ENCODE results near the gene SLC25A10.
A peak's percentile ranks its signal among the peaks of the same experiment; 100 is the strongest.
"Not testable (repeated sequence)": the region's sequence is repeated elsewhere in the genome, so short reads cannot be mapped to it uniquely, and the experiment has no call there.

SLC25A10 gene

GRCh38 chr17:81711814-81712467, at the start of gene SLC25A10:
Gene SLC25A10 (plus strand): TSS chr17:81712284. CDS start chr17:81712427, 143 bp downstream.
- no peak for FAIRE-seq

GRCh38 chr17:81664051-81664470, 48.0 kb upstream of the SLC25A10 start:
- FAIRE-seq = no peak

DNA sequence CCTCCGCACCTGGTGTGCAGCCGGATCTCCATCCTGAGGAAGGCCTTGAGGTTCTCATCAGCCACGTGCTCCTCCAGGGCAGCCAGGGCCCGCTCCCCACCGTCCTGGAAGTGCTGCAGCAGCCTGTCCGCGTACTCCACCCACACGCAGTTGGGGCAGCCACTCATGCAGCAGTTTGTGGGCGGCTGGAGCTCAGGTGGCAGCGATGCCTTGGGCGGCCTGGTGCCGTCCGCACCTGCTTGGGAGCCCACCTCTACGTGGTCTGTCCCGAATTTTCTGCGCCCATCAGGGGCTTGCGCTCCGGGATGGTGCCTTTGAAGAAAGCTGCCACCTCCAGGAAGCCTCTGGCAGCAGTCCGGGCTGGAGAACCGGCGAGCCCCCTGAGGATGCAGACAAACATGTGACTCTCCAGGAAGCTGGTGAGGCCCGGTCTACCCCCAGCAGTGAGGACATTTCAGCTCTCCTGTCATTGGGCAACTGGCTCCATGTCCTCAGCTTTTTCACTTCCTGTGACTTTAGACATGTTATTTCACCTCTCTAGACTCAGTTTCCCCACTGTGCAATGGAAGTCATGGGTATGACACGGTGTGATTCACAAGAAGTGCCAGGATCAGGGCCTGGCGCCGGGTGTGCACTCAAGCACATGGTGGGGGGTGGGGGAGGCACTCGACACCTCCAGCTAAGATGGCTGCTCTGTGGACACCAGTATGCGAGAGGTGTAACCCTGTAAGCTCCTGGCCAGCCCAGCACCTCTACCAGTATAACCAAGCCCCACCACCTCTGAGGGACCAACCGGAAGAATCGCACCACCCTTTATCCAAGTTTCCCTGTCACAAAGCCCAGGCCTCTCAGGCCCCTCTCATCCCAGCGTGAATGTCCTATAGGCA, 46.6 kb upstream of the SLC25A10 start:
- FAIRE-seq = no peak

DNA sequence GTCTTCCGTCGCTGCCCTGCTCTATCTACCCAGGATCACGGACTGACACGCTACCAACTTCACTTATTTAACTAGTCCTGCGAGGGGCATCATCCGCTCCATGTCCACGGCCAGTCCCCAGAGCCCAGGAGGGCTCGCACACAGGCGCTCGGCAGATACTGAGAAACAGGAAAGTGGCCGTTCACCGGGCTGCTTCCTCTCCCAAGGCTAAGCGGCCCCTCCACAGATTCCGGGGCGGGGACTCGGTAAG, 46.1 kb upstream of the SLC25A10 start:
- FAIRE-seq = no peak

- FAIRE-seq = no peak
Observed at GRCh38 chr17:81666342-81667191, 45.5 kb upstream of the SLC25A10 start, which contains the start of the genes CCDC137 and OXLD1. Gene CCDC137 (plus strand): TSS chr17:81666737. CDS start chr17:81666767, 30 bp downstream. Gene OXLD1 (minus strand): TSS chr17:81666605. CDS start chr17:81666577, 28 bp downstream.

DNA sequence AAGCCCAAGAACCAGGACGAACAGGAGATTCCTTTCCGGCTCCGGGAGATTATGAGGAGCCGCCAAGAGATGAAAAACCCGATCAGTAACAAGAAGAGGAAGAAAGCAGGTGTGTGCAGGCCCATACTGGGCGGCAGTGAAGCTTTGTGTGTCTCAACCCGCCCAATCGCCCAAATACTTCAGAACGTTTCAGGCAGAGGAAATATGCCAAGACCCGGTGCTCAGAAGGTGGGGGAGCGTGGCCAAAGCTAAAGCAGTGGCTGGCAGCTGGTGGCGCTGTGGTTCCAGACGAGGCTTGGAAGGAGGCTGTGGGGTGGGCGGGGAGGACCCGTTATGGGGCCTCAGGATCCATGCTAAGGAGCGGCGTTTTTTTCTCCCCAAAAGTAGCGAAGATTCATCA, 44.3 kb upstream of the SLC25A10 start:
- no peak for FAIRE-seq

- FAIRE-seq = no peak
Observed at GRCh38 chr17:81672504-81672903, 39.6 kb upstream of the SLC25A10 start.

DNA sequence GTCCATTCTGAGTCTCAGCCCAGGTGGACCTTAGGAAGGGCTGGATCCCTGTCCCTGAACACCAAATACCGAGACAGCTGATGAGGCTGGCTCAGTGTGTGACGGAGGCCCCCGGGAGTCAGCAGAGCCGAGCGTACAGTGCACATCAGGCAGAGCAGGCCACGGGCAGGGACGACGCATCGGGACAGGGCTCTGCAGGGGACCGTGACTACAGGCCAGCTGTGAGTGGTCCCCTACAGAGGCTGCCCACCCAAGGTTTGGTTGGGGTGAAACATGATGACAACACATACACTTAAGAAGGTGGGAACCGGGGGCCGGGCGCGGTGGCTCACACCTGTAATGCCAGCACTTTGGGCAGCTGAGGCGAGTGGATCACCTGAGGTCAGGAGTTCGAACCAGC, 39.1 kb upstream of the SLC25A10 start:
- no peak for FAIRE-seq

DNA sequence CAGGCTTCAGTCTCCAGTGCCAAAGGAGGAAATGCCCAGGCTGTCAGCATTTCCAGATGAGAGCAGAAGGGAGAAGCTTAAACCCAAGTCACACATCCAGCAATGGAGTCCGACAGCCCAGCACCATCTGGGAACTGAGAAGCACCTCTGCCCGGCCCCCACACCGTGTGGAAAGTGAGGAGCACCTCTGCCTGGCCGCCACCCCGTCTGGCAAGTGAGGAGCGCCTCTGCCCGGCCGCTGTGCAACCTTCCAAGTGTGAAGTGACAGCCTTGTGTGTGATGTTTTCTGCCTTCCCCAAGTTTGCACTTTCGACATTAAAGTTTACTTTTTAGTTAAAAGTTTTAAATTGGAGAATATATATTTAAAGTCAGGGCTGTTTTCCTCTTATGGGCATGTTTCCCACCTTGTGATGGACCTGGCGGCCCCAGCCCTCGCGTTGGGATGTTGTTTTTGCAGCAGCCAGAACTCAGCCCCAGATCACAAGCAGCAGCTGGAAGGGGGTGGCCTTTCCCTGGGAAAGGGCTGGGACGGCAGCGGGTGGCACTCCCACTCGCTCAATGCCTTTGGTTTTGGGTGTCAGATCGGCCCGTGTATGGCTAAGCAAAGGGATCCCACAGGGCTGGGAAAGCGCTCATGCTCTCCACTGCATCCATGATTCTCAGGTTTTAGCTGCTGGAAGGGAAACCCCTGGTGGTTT, 38.4 kb upstream of the SLC25A10 start:
- no peak for FAIRE-seq

- FAIRE-seq = not testable (repeated sequence)
Observed at GRCh38 chr17:81675515-81676221, 36.4 kb upstream of the SLC25A10 start.

DNA sequence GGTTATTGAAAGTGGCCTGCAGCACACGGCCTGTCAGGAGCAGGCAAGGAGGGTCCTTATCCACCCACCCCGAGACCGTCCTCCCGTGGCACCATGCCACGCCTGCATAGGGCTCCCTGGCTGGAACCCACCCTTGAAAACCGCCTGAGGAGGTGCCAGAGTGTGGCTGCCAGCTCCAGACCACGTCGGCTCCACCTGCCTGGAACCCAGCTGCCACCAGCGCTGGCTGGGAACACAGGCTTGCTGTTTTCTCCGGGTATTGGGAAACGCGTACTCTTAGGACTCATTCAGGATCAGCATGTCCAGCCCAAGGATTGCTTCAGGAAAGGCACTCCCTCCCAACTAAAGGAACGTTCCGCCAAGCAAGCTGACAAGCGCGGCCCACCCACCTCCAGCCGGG, 35.2 kb upstream of the SLC25A10 start:
- FAIRE-seq = no peak

GRCh38 chr17:81680150-81680549, 31.9 kb upstream of the SLC25A10 start:
- no peak for FAIRE-seq

- no peak for FAIRE-seq
Observed at GRCh38 chr17:81681672-81682071, 30.4 kb upstream of the SLC25A10 start.

DNA sequence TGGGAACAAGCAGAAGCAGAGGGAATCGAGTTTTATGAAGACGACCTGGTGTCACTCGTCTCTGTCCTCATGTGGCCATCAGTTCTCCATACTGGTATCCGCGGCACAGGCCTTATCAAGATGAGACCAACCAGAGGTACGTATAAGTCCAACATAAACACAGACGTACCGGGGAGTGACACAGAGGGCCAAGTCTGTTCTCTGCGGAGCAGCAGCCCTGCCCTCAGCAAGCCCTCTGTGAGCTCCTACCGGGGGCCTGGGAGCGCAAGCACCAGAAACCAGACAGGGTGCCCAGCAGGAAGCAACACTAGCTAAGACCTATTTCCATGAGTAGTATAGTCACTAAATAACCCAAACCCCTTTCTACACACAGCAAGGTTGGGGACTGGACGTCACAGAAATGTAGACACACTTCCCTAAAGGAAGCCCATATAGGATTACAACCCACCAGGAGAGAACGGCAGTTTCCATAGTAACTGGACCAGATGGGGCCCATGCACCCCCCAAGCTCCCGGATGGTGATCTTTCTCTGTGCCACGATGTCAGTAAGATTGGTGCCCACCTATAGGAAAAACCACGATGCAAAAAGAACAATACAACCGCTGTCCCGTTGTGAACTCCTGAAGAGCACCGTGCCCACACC, 29.4 kb upstream of the SLC25A10 start:
- no peak for FAIRE-seq

- no peak for FAIRE-seq
Observed at GRCh38 chr17:81683208-81683583, 28.9 kb upstream of the SLC25A10 start.

- peak; percentile 98 for FAIRE-seq
Observed at GRCh38 chr17:81683584-81684441, 28.3 kb upstream of the SLC25A10 start, which contains the start of the genes ARL16 and HGS. Gene ARL16 (minus strand): TSS chr17:81683797. CDS start chr17:81683753, 44 bp downstream. Gene HGS (plus strand): TSS chr17:81684011. CDS start chr17:81684067, 56 bp downstream.

GRCh38 chr17:81684442-81684911, 27.6 kb upstream of the SLC25A10 start:
- FAIRE-seq = no peak

DNA sequence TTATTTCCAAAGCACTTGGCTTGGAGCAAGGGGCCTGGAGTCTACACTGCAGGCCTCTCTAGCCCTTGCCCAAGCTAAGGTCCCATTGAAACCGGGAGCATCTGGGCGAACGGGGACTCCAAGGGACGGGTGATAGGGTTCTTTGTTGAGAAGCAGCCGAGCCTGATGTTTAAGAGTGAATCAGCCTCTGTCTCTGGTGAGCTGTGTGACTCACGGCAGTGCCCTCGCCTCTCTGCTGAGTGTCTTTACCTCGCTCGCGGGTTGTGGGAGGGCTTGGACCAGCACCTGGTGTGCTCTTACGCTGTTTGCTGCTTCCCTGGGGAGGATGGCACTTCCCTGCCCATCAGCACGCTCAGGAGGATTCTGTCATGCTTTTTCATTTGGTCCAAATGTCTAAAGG, 27.0 kb upstream of the SLC25A10 start:
- FAIRE-seq = no peak

DNA sequence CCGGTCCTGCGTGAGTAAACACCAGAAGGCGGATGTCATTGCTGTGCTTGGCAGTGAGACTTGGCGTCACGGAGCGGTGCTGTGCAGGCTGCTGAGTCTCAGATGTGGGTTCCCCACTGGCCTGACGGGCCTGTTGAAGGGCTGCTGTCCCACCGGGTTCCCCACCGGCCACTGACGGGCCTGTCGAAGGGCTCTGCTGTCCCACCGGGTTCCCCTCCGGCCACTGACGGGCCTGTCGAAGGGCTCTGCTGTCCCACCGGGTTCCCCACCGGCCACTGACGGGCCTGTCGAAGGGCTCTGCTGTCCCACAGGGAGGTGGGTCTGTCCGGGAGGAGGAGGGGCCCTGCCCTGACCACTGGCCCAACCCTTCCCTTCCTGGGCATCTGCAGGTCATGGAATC, 25.5 kb upstream of the SLC25A10 start:
- no peak for FAIRE-seq

All from endometrium (tissue), 2 donors.